GM18505 (cell line): ENCODE results near the gene AGFG2.

ENCODE experiments used
- ATAC-seq: cut with Tn5 transposase; IDR thresholded peaks from one replicate; pipeline ENCODE4 v1.9.1; 2021; ENCODE audit not compliant: unreplicated experiment
- POLR2A ChIP-seq: IDR thresholded peaks from 4 replicates; pipeline ENCODE4 v1.6.1; 2011; ENCODE audit warnings: borderline replicate concordance; ENCODE audit not compliant: insufficient read depth, insufficient read length; ENCODE audit errors: extremely low read depth

AGFG2 gene

GRCh38 chr7:100609958-100610357 is 71.0 kb downstream of the AGFG2 start:
- no peak for ATAC-seq

GRCh38 chr7:100611983-100612729 is 73.2 kb downstream of the AGFG2 start, which contains the start of gene MOSPD3:
MOSPD3 (plus strand) TSS chr7:100612540; CDS start chr7:100612792, 252 bp downstream.
- peak; percentile 92 for TF ChIP-seq POLR2A
- peak; percentile 88 for ATAC-seq

More at GRCh38 chr7:100609958-100610357, 71.0 kb downstream of the AGFG2 start:
- no peak for TF ChIP-seq POLR2A

GRCh38 chr7:100612730-100613390 is 73.9 kb downstream of the AGFG2 start:
- ATAC-seq = no peak
- no peak for TF ChIP-seq POLR2A

GRCh38 chr7:100613412-100614175 is 74.6 kb downstream of the AGFG2 start:
- ATAC-seq = no peak
- TF ChIP-seq POLR2A = no peak

GRCh38 chr7:100614308-100614861 is 75.4 kb downstream of the AGFG2 start:
- no peak for TF ChIP-seq POLR2A
- no peak for ATAC-seq
